Eye (tissue), 1 donor: ENCODE data around the gene DOP1A.
A peak's percentile ranks its signal among the peaks of the same experiment; 100 is the strongest.
"Not testable (repeated sequence)": the region's sequence is repeated elsewhere in the genome, so short reads cannot be mapped to it uniquely, and the experiment has no call there.

ENCODE experiments used
- DNase-seq: peaks from one replicate; pipeline ENCODE4 v3.0.0-alpha.2; 2015

The DOP1A gene

GRCh38 chr6:83153883-83154521 is 86.5 kb downstream of the DOP1A start:
- peak; percentile 13 for DNase-seq

- DNase-seq = no peak
These were observed 88.3 kb downstream of the DOP1A start for GRCh38 chr6:83155794-83156193.

- DNase-seq = no peak
These were observed 92.7 kb downstream of the DOP1A start for GRCh38 chr6:83160167-83160566.

GRCh38 chr6:83167726-83168278 is 100.3 kb downstream of the DOP1A start:
- DNase-seq = no peak

- no peak for DNase-seq
These were observed 101.1 kb downstream of the DOP1A start for GRCh38 chr6:83168556-83168955.

GRCh38 chr6:83169106-83169505 is 101.6 kb downstream of the DOP1A start:
- DNase-seq = no peak

- no peak for DNase-seq
These were observed 102.0 kb downstream of the DOP1A start for GRCh38 chr6:83169511-83169910.

GRCh38 chr6:83176246-83176645 is 108.8 kb downstream of the DOP1A start:
- DNase-seq = no peak

- no peak for DNase-seq
These were observed 113.0 kb downstream of the DOP1A start for GRCh38 chr6:83180426-83180950.

- no peak for DNase-seq
These were observed 114.6 kb downstream of the DOP1A start for GRCh38 chr6:83182114-83182513.

GRCh38 chr6:83183082-83183828 is 115.8 kb downstream of the DOP1A start:
- no peak for DNase-seq

GRCh38 chr6:83185096-83185495 is 117.6 kb downstream of the DOP1A start:
- DNase-seq = no peak

- DNase-seq = no peak
These were observed 121.0 kb downstream of the DOP1A start for GRCh38 chr6:83188501-83188900.

GRCh38 chr6:83190626-83191025 is 123.2 kb downstream of the DOP1A start:
- DNase-seq = no peak

- not testable (repeated sequence) for DNase-seq
These were observed 124.5 kb downstream of the DOP1A start for GRCh38 chr6:83191974-83192373.

GRCh38 chr6:83192456-83192855 is 125.0 kb downstream of the DOP1A start:
- DNase-seq = no peak

- peak; percentile 95 for DNase-seq
These were observed 125.6 kb downstream of the DOP1A start, which contains the start of the genes PGM3 and RWDD2A for GRCh38 chr6:83192871-83193746. TSS of gene PGM3 (minus strand) at chr6:83193265. CDS start at chr6:83191012, 2,253 bp downstream. TSS of gene RWDD2A (plus strand) at chr6:83193357. CDS start at chr6:83194452, 1,095 bp downstream.

- no peak for DNase-seq
These were observed 126.5 kb downstream of the DOP1A start for GRCh38 chr6:83193747-83194566.

GRCh38 chr6:83198486-83199172 is 131.2 kb downstream of the DOP1A start:
- DNase-seq = no peak

GRCh38 chr6:83199173-83199862 is 131.8 kb downstream of the DOP1A start:
- DNase-seq = no peak

- no peak for DNase-seq
These were observed 132.4 kb downstream of the DOP1A start for GRCh38 chr6:83199863-83200225.
